ENCODE data around the gene NACC1. TPM values are rescaled to one million over a fixed set of nuclear protein-coding genes. Genes with fewer than 3 reads are reported as not detected.

NACC1 gene
- total and polyA plus RNA-seq, 11 donors: 28.7 to 88.2 (median 42.0) TPM

DNA sequence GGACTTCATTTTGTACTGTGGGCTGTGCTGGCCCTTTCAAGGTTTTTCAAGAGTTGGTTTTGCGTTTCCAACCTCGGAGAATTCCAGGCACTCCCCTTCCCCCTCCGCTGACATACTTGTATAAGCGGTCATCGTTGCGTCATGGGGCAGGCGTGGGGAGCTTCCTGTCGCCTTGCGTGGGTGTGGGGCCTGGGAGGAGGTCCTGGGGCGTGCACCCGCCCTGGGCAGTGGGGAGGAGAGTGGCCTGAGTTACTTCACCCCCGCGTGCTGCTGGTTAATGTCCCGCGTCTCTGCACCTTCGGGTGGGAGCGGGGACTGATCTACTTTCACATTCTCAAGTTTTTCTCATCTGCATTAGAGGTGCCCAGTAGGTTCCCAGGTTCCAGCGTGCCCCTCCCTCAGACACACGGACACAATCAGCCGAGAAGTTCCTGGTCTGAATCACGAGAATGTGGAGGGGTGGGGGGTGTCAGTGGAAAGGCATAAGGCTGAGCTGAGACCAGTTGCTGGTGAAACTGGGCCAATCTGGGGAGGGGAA is 36.2 kb downstream of the NACC1 start:
- ATAC-seq (peak in 3 of 4 donors; percentile 8 to 15 (median 10)), DNase-seq (peak; percentile 91 to 96 (median 93))
- intact Hi-C loops (cut with DNase I): loop anchor here in 7 of 10 donors (5.0 to 10.0 kb wide), 7 partner anchors 37 to 690 kb away; partner anchors contain the start of genes LYL1 (in 6 of the 7), NACC1 (in 2 of the 7), TRMT1 (in 2 of the 7) and DAND5 (in 1 of the 7)
- peak overlapping the region; percentile 75 to 98 (median 91) for H3K4me3 ChIP-seq
- peak in 1 of 2 donors; percentile 42 for TF ChIP-seq POLR2A (IDR thresholded peaks at IDR 0.05)
- TF ChIP-seq, protein P1, sequence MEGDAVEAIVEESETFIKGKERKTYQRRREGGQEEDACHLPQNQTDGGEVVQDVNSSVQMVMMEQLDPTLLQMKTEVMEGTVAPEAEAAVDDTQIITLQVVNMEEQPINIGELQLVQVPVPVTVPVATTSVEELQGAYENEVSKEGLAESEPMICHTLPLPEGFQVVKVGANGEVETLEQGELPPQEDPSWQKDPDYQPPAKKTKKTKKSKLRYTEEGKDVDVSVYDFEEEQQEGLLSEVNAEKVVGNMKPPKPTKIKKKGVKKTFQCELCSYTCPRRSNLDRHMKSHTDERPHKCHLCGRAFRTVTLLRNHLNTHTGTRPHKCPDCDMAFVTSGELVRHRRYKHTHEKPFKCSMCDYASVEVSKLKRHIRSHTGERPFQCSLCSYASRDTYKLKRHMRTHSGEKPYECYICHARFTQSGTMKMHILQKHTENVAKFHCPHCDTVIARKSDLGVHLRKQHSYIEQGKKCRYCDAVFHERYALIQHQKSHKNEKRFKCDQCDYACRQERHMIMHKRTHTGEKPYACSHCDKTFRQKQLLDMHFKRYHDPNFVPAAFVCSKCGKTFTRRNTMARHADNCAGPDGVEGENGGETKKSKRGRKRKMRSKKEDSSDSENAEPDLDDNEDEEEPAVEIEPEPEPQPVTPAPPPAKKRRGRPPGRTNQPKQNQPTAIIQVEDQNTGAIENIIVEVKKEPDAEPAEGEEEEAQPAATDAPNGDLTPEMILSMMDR (IDR thresholded peaks at IDR 0.05): no peak
- H3K27ac ChIP-seq: peak overlapping the region; percentile 84 to 100 (median 98)
- H3K27me3 ChIP-seq: no peaks in the 10 kb centered on the region
- no peaks in the 10 kb centered on the region for H3K9me3 ChIP-seq
- H3K36me3 ChIP-seq: peaks cover 0 to 13% (median 0%) of the 10 kb centered on the region in 9 donors
- WGBS, 4 donors: 23 to 40% (median 34%) methylated on average over 20 to 21 of the region's 21 CpGs
- peaks cover 4 to 41% (median 17%) of the 10 kb centered on the region in 12 donors for H3K4me1 ChIP-seq

DNA sequence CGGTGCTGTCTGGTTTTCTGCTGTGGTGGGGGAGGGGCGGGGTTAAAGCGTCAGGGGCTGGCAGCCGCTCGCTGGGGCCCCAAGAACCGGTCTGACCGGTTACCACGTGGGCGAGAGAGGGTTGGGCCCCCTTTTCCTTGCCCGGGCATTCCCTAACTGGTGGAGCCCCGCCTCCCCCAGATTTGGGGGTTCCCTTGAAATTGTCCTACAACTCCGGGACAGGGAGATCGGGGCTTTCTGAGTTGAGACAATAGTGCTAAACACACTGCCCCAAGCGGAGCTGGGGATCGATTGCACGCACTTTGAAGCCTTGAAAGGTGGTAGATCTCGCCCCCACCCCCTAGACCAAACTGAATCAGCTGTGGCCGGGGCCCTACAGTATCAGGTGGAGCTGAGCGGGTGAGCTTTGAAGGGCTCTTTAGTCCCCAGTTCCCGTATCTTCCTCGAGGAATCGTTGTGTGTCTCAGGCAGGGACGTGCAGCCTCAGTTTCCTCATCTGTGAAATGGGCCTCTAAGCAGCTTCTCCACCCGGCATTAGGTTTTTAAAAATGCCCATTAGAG is 36.9 kb downstream of the NACC1 start:
- Histone ChIP-seq H3K27me3 (no peaks in the 10 kb centered on the region), H3K9me3 (no peaks in the 10 kb centered on the region), H3K4me3 (peak overlapping the region; percentile 75 to 98 (median 91)), H3K27ac (peak overlapping the region; percentile 84 to 100 (median 98)), H3K36me3 (peaks cover 0 to 13% (median 0%) of the 10 kb centered on the region in 9 donors), H3K4me1 (peaks cover 4 to 35% (median 16%) of the 10 kb centered on the region in 12 donors)
- 30 to 34% (median 32%) methylated on average over 24 of the region's 24 CpGs for WGBS, 4 donors
- TF ChIP-seq, protein P1 (IDR thresholded peaks at IDR 0.05): peak in 2 of 12 donors; percentile 15 to 22
- no peak for TF ChIP-seq POLR2A (IDR thresholded peaks at IDR 0.05)
- intact Hi-C loops (cut with DNase I): loop anchor here in 7 of 10 donors (5.0 to 10.0 kb wide), 7 partner anchors 38 to 690 kb away; partner anchors contain the start of genes LYL1 (in 6 of the 7), NACC1 (in 2 of the 7), TRMT1 (in 2 of the 7) and DAND5 (in 1 of the 7)
- peak in 3 of 5 donors; percentile 55 to 65 (median 61) for DNase-seq
- no peak for ATAC-seq

DNA sequence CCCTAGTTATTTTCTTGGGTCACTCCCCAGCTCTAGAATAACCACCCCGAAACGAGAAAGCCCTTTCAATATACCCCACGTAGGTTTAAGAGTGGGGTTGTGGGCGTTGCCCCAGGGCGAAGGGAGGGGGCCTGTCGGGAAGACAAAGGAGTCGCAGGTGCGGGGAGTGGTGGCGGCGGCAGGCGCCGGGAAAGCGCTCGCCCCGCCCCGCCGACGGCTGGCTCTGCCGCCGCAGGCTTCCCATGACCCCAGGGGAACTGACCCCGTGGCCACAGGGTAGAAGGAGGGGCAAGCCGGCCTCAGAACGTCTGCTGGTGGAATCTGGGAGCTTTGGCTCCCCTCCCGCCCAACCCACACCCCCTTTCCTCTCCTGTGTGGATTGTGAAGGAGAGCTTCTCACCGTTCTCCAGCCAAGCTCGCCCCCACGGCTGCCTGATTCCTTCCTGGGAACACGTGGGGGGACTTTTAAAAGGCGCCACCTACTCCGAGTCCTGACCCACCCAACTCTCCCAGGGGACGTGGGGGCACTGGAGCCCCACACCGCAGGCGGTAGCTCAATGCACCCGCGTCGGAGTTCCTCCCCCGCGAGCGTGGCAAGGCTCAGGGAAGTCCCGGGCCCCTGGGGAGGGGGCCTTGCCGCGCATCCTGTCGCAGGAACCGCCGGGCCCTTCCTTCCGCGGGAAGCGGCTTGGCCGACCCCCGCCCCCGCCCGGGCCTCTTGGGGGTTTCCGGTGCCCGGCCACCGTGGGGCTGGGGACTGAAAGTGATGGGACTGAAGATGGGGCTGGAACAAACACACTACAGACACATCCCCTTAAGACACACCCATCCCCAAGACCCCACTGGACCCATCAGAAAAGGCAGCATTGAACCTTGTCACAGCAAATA is 37.7 kb downstream of the NACC1 start:
- Histone ChIP-seq H3K4me3 (peak overlapping the region; percentile 75 to 98 (median 91)), H3K27ac (peak overlapping the region; percentile 84 to 100 (median 98)), H3K27me3 (no peaks in the 10 kb centered on the region), H3K36me3 (peaks cover 0 to 13% (median 0%) of the 10 kb centered on the region in 9 donors), H3K9me3 (no peaks in the 10 kb centered on the region), H3K4me1 (peaks cover 4 to 35% (median 16%) of the 10 kb centered on the region in 12 donors)
- DNase-seq (peak; percentile 88 to 92 (median 91)), ATAC-seq (peak in 3 of 4 donors; percentile 6 to 25 (median 12))
- TF ChIP-seq, protein P1 (IDR thresholded peaks at IDR 0.05): no peak
- peak in 1 of 2 donors; percentile 11 for TF ChIP-seq POLR2A (IDR thresholded peaks at IDR 0.05)
- WGBS, 4 donors: 15 to 18% (median 16%) methylated on average over 29 to 55 of the region's 55 CpGs
- intact Hi-C loops (cut with DNase I): loop anchor here in 2 of 10 donors (10.0 kb wide), 2 partner anchors 371 to 689 kb away; no protein-coding TSS in a partner anchor

All from heart left ventricle (tissue), 16 donors.